Endodermal cell (in vitro differentiated cells): ENCODE measurements around the gene TPX2. TPM values are rescaled to one million over a fixed set of nuclear protein-coding genes. Genes with fewer than 3 reads are reported as not detected.

Experiments used
- DNase-seq: peaks from one replicate; pipeline ENCODE4 v3.0.0-alpha.2; 2017
- H3K27ac ChIP-seq: 2 replicates; pipeline ENCODE4 v1.5.1; 2013; ENCODE audit warnings: mild to moderate bottlenecking, low read depth, low read length, moderate library complexity
- H3K27me3 ChIP-seq: 2 replicates; pipeline ENCODE4 v1.6.1; 2013; ENCODE audit warnings: mild to moderate bottlenecking, low read length, moderate library complexity; ENCODE audit not compliant: insufficient read depth, control insufficient read depth, poor library complexity, severe bottlenecking
- H3K36me3 ChIP-seq: 2 replicates; pipeline ENCODE4 v1.7.0; 2013; ENCODE audit warnings: mild to moderate bottlenecking, low read length, moderate library complexity; ENCODE audit not compliant: control insufficient read depth, insufficient read depth
- H3K4me1 ChIP-seq: one replicate; pipeline ENCODE4 v1.7.0; 2013; ENCODE audit warnings: low read length; ENCODE audit not compliant: control insufficient read depth, insufficient read depth
- H3K4me3 ChIP-seq: 2 replicates; pipeline ENCODE4 v1.5.1; 2013; ENCODE audit warnings: mild to moderate bottlenecking, low read length, moderate library complexity
- H3K9ac ChIP-seq: 2 replicates; pipeline ENCODE4 v1.6.1; 2013; ENCODE audit warnings: mild to moderate bottlenecking, low read length, moderate library complexity; ENCODE audit not compliant: poor library complexity, severe bottlenecking; ENCODE audit errors: extremely low read depth
- H3K9me3 ChIP-seq: 2 replicates; pipeline ENCODE4 v1.6.1; 2013; ENCODE audit warnings: mild to moderate bottlenecking, low read length, moderate library complexity; ENCODE audit not compliant: control insufficient read depth
- H3K27ac Mint-ChIP-seq: 2 replicates; pipeline ENCODE4 v1.8.0; 2020; ENCODE audit warnings: mixed read lengths
- H3K27me3 Mint-ChIP-seq: 2 replicates; pipeline ENCODE4 v1.8.0; 2021; ENCODE audit warnings: mild to moderate bottlenecking, mixed read lengths; ENCODE audit not compliant: insufficient read depth
- H3K36me3 Mint-ChIP-seq: 2 replicates; pipeline ENCODE4 v1.8.0; 2020; ENCODE audit warnings: low read depth, mixed read lengths
- H3K4me1 Mint-ChIP-seq: 2 replicates; pipeline ENCODE4 v1.8.0; 2020; ENCODE audit warnings: mixed read lengths
- H3K4me3 Mint-ChIP-seq: 2 replicates; pipeline ENCODE4 v1.8.0; 2020; ENCODE audit warnings: mild to moderate bottlenecking, moderate library complexity, mixed read lengths
- H3K9me3 Mint-ChIP-seq: 2 replicates; pipeline ENCODE4 v1.8.0; 2020; ENCODE audit warnings: mild to moderate bottlenecking, mixed read lengths
- CTCF ChIP-seq: fragments of 200-600 bp; sonication (generic); conservative IDR thresholded peaks from 2 replicates; pipeline ENCODE4 v1.5.0; 2021; ENCODE audit warnings: antibody characterized with exemption, mild to moderate bottlenecking
- whole genome bisulfite sequencing, 2 experiments: methylation state at CpG; one replicate each; pipeline versions ENCODE4 v1.1.5 to v1.1.7; 2013; ENCODE audit warnings: missing lambda C conversion rate in 2 of 2, mixed read lengths in 1 of 2; ENCODE audit not compliant: insufficient coverage in 1 of 2, insufficient read length in 1 of 2; 5-methylcytosine and 5-hydroxymethylcytosine counted together
- total RNA-seq, 2 donors: library from RNA; stranded (reverse); fragmentation: NEBNext Ultra II Directional in 1 of 2; extraction: Animal tissue kit (Norgen Biotek cat#: 25700) in 1 of 2; gene quantifications; 2 replicates in 1 of 2; 3 replicates in 1 of 2; pipeline ENCODE4 v1.2.1, GENCODE V29; 2021

TPX2 gene
- total RNA-seq, 2 donors from 2014 or later, result 108 to 118 TPM

- no peaks in the 10 kb centered on the region for H3K27me3 ChIP-seq
- Mint-ChIP-seq H3K4me3 (no peak overlapping the region), H3K36me3 (peaks cover 29% of the 10 kb centered on the region), H3K4me1 (peaks cover 52% of the 10 kb centered on the region), H3K27me3 (no peaks in the 10 kb centered on the region), H3K9me3 (no peaks in the 10 kb centered on the region), H3K27ac (no peak overlapping the region)
- TF ChIP-seq CTCF, result no peak
- peaks cover 28% of the 10 kb centered on the region for H3K36me3 ChIP-seq
- 84% methylated on average over 2 of the region's 2 CpGs; no CpG with 5 or more reads in 1 of the 2 experiments for WGBS, 2 experiments
- DNase-seq, result peak; percentile 47
- no peak overlapping the region for H3K9ac ChIP-seq
- H3K4me3 ChIP-seq, result no peak overlapping the region
- H3K4me1 ChIP-seq, result peaks cover 32% of the 10 kb centered on the region
- no peaks in the 10 kb centered on the region for H3K9me3 ChIP-seq
- H3K27ac ChIP-seq, result no peak overlapping the region
Observed at GRCh38 chr20:31707994-31708735, 30.9 kb upstream of the TPX2 start.

- H3K27ac Mint-ChIP-seq, result no peak overlapping the region
- H3K4me1 Mint-ChIP-seq, result peaks cover 59% of the 10 kb centered on the region
- Histone ChIP-seq H3K4me1 (peaks cover 35% of the 10 kb centered on the region), H3K36me3 (peaks cover 35% of the 10 kb centered on the region), H3K9me3 (no peaks in the 10 kb centered on the region), H3K27me3 (no peaks in the 10 kb centered on the region), H3K9ac (no peak overlapping the region), H3K4me3 (no peak overlapping the region), H3K27ac (no peak overlapping the region)
- H3K9me3 Mint-ChIP-seq, result no peaks in the 10 kb centered on the region
- DNase-seq, result peak; percentile 36
- H3K27me3 Mint-ChIP-seq, result no peaks in the 10 kb centered on the region
- H3K36me3 Mint-ChIP-seq, result peaks cover 35% of the 10 kb centered on the region
- 81 to 96% methylated on average over 4 to 11 of the region's 11 CpGs for WGBS, 2 experiments
- H3K4me3 Mint-ChIP-seq, result no peak overlapping the region
- no peak for TF ChIP-seq CTCF
Observed at GRCh38 chr20:31708736-31709534, 30.2 kb upstream of the TPX2 start.

- no peak overlapping the region for H3K27ac ChIP-seq
- H3K4me3 Mint-ChIP-seq, result no peak overlapping the region
- peaks cover 56% of the 10 kb centered on the region for H3K4me1 Mint-ChIP-seq
- H3K9me3 ChIP-seq, result no peaks in the 10 kb centered on the region
- peaks cover 42% of the 10 kb centered on the region for H3K36me3 ChIP-seq
- H3K27me3 Mint-ChIP-seq, result no peaks in the 10 kb centered on the region
- H3K4me1 ChIP-seq, result peaks cover 28% of the 10 kb centered on the region
- H3K4me3 ChIP-seq, result no peak overlapping the region
- peaks cover 44% of the 10 kb centered on the region for H3K36me3 Mint-ChIP-seq
- no peak overlapping the region for H3K27ac Mint-ChIP-seq
- H3K27me3 ChIP-seq, result no peaks in the 10 kb centered on the region
- H3K9me3 Mint-ChIP-seq, result no peaks in the 10 kb centered on the region
- no peak overlapping the region for H3K9ac ChIP-seq
- DNase-seq, result no peak
- WGBS, 2 experiments, result 71 to 92% methylated on average over 4 to 5 of the region's 5 CpGs
- TF ChIP-seq CTCF, result no peak
Observed at GRCh38 chr20:31709939-31710338, 29.2 kb upstream of the TPX2 start.
